Stomach (tissue), 4 donors: ENCODE results near the gene CERS2.

ENCODE experiments used
- CTCF ChIP-seq, 7 experiments: fragments of 450-650 bp in 4 of 7; fragments of 200-600 bp in 3 of 7; sonication (generic) in 3 of 7; IDR thresholded peaks; one replicate each; pipeline ENCODE4 v1.5.1; 2016 to 2019; ENCODE audit warnings: antibody characterized with exemption in 7 of 7, control low read depth in 2 of 7, mild to moderate bottlenecking in 1 of 7
- EP300 ChIP-seq: sonication (generic); formaldehyde crosslinking; IDR thresholded peaks from one replicate; pipeline ENCODE4 v1.6.1; 2017; ENCODE audit warnings: antibody characterized with exemption
- POLR2A ChIP-seq, 4 donors: fragments of 450-650 bp; IDR thresholded peaks; one replicate each; pipeline ENCODE4 v1.6.1; 2016; ENCODE audit warnings: antibody characterized with exemption in 4 of 4, control low read depth in 2 of 4, mild to moderate bottlenecking in 1 of 4, moderate library complexity in 1 of 4
- POLR2AphosphoS5 ChIP-seq, 3 donors: sonication (generic); formaldehyde crosslinking; IDR thresholded peaks; one replicate each; pipeline ENCODE4 v1.6.1; 2016; ENCODE audit warnings: antibody characterized with exemption in 3 of 3

DNA sequence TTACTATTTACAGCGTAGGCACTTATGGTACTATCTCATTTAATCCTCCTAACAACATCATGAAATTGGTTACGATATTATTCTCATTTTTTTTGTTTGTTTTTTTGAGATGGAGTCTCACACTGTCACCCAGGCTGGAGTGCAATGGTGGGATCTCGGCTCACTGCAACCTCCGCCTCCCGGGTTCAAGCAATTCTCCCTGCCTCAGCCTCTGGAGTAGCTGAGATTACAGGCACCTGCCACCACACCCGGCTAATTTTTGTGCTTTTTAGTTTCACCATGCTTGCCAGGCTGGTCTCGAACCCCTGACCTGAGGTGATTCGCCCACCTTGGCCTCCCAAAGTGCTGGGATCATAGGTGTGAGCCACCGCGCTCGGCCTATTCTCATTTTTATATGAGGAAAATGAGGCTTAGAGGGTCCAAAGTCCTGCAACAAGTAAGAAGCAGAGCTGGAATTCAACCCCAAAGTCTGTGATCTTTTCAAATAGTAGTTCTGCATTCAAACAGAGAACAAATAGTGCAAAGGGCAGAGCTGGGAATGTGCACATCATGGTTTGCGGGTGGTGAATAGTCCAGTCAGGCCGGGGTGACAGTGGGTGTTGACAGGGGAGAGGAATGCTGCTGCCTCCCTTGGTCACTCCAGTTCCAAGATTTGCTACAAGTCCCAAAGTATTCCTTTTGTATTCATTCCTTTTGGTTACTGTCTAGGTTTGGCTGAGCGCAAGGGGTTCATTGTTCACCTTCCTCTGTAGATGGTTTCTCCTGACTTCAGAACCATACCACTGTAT, 38.2 kb upstream of the CERS2 start:
- TF ChIP-seq CTCF (IDR thresholded peaks at IDR 0.05) = no peak
- no peak for TF ChIP-seq POLR2AphosphoS5 (IDR thresholded peaks at IDR 0.05)
- no peak for TF ChIP-seq EP300
- TF ChIP-seq POLR2A (IDR thresholded peaks at IDR 0.05) = no peak
